ENCODE results near the gene CCDC9B. TPM values are rescaled to one million over a fixed set of nuclear protein-coding genes. Genes with fewer than 3 reads are reported as not detected.
A peak's percentile ranks its signal among the peaks of the same experiment; 100 is the strongest.

CCDC9B gene
- total and polyA plus RNA-seq, 2 of the 4 experiments (the other 2 are of a cell fraction) = 19.7 to 30.9 TPM

- intact Hi-C loops (cut with micrococcal nuclease) = loop anchor here (1.0 kb wide), 1 partner anchor 78 kb away; no protein-coding TSS in a partner anchor
- ATAC-seq (ENCODE audit: low read depth) = peak; percentile 18
- no peak overlapping the region for H3K18ac ChIP-seq (ENCODE audit: low read depth, low read length)
- TF ChIP-seq RAD21 (IDR thresholded peaks at IDR 0.05; ENCODE audit: low read length) = peak; percentile 71
- TF ChIP-seq CEBPB (IDR thresholded peaks at IDR 0.05; ENCODE audit: low read depth, low read length) = no peak
- no peak for TF ChIP-seq CHD1 (IDR thresholded peaks at IDR 0.05; ENCODE audit: low read depth, low read length)
- TF ChIP-seq MAFK (IDR thresholded peaks at IDR 0.05; ENCODE audit: low read depth, low read length) = no peak
- no peak for TF ChIP-seq FOS (IDR thresholded peaks at IDR 0.05; ENCODE audit: low read depth, low read length)
- no peak for TF ChIP-seq BHLHE40 (IDR thresholded peaks at IDR 0.05; ENCODE audit: low read depth, low read length)
- no peak for TF ChIP-seq NFE2L2 (IDR thresholded peaks at IDR 0.05; ENCODE audit: low read depth, low read length)
- TF ChIP-seq RCOR1 (IDR thresholded peaks at IDR 0.05; ENCODE audit: insufficient replicate concordance, low read length) = no peak
- TF ChIP-seq, protein P1, sequence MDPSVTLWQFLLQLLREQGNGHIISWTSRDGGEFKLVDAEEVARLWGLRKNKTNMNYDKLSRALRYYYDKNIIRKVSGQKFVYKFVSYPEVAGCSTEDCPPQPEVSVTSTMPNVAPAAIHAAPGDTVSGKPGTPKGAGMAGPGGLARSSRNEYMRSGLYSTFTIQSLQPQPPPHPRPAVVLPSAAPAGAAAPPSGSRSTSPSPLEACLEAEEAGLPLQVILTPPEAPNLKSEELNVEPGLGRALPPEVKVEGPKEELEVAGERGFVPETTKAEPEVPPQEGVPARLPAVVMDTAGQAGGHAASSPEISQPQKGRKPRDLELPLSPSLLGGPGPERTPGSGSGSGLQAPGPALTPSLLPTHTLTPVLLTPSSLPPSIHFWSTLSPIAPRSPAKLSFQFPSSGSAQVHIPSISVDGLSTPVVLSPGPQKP (IDR thresholded peaks at IDR 0.05; ENCODE audit: borderline replicate concordance, low read depth, low read length) = no peak
- TF ChIP-seq RFX5 (IDR thresholded peaks at IDR 0.05; ENCODE audit: low read depth, low read length) = no peak
- peak; percentile 41; the same call in 1 of the 2 replicates for TF ChIP-seq MAZ (IDR thresholded peaks at IDR 0.05; ENCODE audit: borderline replicate concordance, low read depth, low read length)
- peak; percentile 52 for TF ChIP-seq SMC3 (IDR thresholded peaks at IDR 0.05; ENCODE audit: low read depth, low read length)
- TF ChIP-seq POLR2A (IDR thresholded peaks at IDR 0.05; ENCODE audit: low read depth, low read length) = no peak
- TF ChIP-seq, protein P2, sequence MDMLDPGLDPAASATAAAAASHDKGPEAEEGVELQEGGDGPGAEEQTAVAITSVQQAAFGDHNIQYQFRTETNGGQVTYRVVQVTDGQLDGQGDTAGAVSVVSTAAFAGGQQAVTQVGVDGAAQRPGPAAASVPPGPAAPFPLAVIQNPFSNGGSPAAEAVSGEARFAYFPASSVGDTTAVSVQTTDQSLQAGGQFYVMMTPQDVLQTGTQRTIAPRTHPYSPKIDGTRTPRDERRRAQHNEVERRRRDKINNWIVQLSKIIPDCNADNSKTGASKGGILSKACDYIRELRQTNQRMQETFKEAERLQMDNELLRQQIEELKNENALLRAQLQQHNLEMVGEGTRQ (IDR thresholded peaks at IDR 0.05; ENCODE audit: low read depth, low read length) = no peak
- TF ChIP-seq, protein P3, sequence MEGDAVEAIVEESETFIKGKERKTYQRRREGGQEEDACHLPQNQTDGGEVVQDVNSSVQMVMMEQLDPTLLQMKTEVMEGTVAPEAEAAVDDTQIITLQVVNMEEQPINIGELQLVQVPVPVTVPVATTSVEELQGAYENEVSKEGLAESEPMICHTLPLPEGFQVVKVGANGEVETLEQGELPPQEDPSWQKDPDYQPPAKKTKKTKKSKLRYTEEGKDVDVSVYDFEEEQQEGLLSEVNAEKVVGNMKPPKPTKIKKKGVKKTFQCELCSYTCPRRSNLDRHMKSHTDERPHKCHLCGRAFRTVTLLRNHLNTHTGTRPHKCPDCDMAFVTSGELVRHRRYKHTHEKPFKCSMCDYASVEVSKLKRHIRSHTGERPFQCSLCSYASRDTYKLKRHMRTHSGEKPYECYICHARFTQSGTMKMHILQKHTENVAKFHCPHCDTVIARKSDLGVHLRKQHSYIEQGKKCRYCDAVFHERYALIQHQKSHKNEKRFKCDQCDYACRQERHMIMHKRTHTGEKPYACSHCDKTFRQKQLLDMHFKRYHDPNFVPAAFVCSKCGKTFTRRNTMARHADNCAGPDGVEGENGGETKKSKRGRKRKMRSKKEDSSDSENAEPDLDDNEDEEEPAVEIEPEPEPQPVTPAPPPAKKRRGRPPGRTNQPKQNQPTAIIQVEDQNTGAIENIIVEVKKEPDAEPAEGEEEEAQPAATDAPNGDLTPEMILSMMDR (conservative IDR thresholded peaks at IDR 0.05; ENCODE audit: low read depth, low read length) = peak; percentile 80
These were observed 3.9 kb upstream of the CCDC9B start for GRCh38 chr15:40344631-40345120.

More at GRCh38 chr15:40344631-40345120, 3.9 kb upstream of the CCDC9B start:
- Histone ChIP-seq H3K9me1 (ENCODE audit: insufficient read depth, low read length) (peaks cover 15% of the 10 kb centered on the region), H4K5ac (ENCODE audit: low read depth, low read length) (peak overlapping the region; percentile 14; the same call in 1 of the 2 replicates), H2AFZ (replicated peaks; ENCODE audit: low read length, poor library complexity) (peak overlapping the region; percentile 82), H3K4me3 (ENCODE audit: insufficient read depth, low read depth, low read length) (no peak overlapping the region), H4K8ac (ENCODE audit: low read depth in 2 of 2, low read length in 2 of 2) (peak overlapping the region in 1 of 2 experiments; percentile 86; a peak in 2 of 4 replicates), H4K20me1 (ENCODE audit: insufficient read depth, low read length) (no peaks in the 10 kb centered on the region), H2AK9ac (replicated peaks; ENCODE audit: low read depth, low read length, poor library complexity) (peak overlapping the region; percentile 28), H4K91ac (ENCODE audit: insufficient read depth, low read depth, low read length) (peak overlapping the region; percentile 97; the same call in 1 of the 2 replicates), H2BK20ac (ENCODE audit: low read depth, low read length) (peak overlapping the region; percentile 53; the same call in 1 of the 2 replicates), H3K79me1 (ENCODE audit: low read depth in 1 of 2, low read length in 2 of 2) (peaks cover 5 to 14% of the 10 kb centered on the region in 2 experiments; a peak in 3 of 4 replicates), H3K4ac (ENCODE audit: low read depth, low read length) (peak overlapping the region; percentile 98), H3K36me3 (ENCODE audit: control insufficient read depth, insufficient read depth, low read length) (no peaks in the 10 kb centered on the region), H3K4me1 (ENCODE audit: control insufficient read depth, insufficient read depth, low read length) (peaks cover 24% of the 10 kb centered on the region), H2BK15ac (ENCODE audit: low read depth, low read length) (peak overlapping the region; percentile 69; the same call in 1 of the 3 replicates), H2AK5ac (ENCODE audit: low read depth, low read length) (peak overlapping the region; percentile 95), H3K9ac (ENCODE audit: low read depth, low read length) (no peak overlapping the region), H3K14ac (replicated peaks; ENCODE audit: low read depth, low read length) (no peak overlapping the region; the same call in 1 of the 2 replicates), H2BK120ac (ENCODE audit: low read depth, low read length) (peak overlapping the region; percentile 94; the same call in 1 of the 2 replicates), H3K27ac (ENCODE audit: insufficient read depth, low read length) (peak overlapping the region; percentile 85; the same call in 1 of the 2 replicates), H2BK5ac (ENCODE audit: low read depth, low read length, poor library complexity, severe bottlenecking) (peak overlapping the region; percentile 96), H3K23ac (ENCODE audit: low read depth, low read length) (no peak overlapping the region), H3K4me2 (ENCODE audit: low read depth, low read length) (no peak overlapping the region), H3K27me3 (ENCODE audit: control insufficient read depth, insufficient read depth, low read length) (no peaks in the 10 kb centered on the region), H3K56ac (ENCODE audit: extremely low read depth, insufficient read depth, low read length) (no peak overlapping the region), H3K9me3 (ENCODE audit: control insufficient read depth, insufficient read depth, low read length) (no peaks in the 10 kb centered on the region)
- in situ Hi-C loops (cut with MboI; ENCODE audit: low sequenced_read_pairs) (no loop called here), dilution Hi-C loops (cut with HindIII; ENCODE audit: low sequenced_read_pairs, unreplicated experiment) (no loop called here)
- ChIA-PET POLR2A (ENCODE audit: unreplicated experiment) (interaction anchor here (0.6 kb wide), 1 partner anchor 11 kb away, joined by 3 read pairs; no protein-coding TSS in a partner anchor), CTCF (interaction anchor here (0.6 to 2.8 kb wide), 11 partner anchors 10 to 119 kb away, joined by 3 to 15 read pairs (median 4); partner anchors contain the start of gene INAFM2)
- BruUV-seq (replicated peaks) = no TSS peak
- peak; percentile 69 for DNase-seq
- WGBS, 2 experiments (ENCODE audit: extremely low coverage in 2 of 2, insufficient read length in 1 of 2) = 74% methylated on average over 6 of the region's 15 CpGs; no CpG with 5 or more reads in 1 of the 2 experiments

Measured in IMR-90 (cell line).